NK-92 treated with Interleukin-12 subunit alpha and Interleukin-12 subunit beta, amount 100 ng/mL, for 24 hours (cell line): ENCODE data around the gene EMP2.

Experiments used
- DNase-seq: peaks from one replicate; lab custom pipeline; 2025; lab: John Stamatoyannopoulos, UW

Gene EMP2

DNA sequence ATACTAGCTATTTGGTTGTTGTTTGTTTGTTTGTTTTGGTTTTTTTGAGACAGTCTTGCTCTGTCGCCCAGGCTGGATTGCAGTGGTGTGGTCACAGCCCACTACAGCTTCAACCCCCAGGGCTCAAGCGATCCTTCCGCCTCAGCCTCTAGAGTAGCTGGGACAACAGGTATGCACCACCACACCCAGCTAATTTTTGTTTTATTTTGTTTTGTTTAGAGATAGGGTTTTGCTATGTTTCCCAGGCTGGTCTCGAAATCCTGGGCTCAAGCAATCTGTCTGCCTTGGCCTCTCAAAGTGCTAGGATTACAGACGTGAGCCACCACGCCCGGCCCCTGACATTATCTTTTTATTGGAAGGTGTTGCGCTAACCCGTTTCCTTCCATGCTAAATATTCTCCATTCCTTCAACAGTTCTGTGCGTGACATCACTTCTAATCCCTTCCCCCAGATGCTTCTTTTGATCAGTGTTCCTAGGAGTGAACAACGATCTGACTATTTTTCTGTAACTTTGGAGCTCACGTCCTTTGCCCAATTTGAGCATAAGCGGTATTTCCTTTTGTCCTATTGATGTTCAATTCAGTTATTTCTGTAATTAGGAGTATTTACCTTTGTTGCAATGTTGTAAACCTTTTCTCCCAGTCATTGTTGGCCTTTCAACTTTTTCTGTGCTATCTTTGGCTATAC lies 30.2 kb upstream of the EMP2 start:
- no peak for DNase-seq

DNA sequence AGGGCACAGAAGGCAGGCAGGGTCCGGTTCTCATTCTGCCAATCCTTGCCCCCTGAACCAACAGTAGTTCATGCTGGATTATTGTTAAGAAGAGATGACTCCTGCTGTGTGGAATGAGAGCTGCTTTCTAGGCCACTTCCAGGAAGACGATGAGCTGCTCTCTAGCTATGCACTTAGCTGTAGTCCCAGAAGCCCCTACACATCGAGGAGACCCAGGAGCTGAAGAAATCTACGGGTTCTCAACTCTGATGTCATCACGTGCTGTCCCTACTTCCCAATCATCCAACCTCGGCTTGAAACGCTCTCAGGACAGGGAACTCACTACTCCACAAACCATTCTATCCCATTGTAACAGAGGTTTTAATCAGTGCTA lies 29.0 kb upstream of the EMP2 start:
- DNase-seq = no peak

DNA sequence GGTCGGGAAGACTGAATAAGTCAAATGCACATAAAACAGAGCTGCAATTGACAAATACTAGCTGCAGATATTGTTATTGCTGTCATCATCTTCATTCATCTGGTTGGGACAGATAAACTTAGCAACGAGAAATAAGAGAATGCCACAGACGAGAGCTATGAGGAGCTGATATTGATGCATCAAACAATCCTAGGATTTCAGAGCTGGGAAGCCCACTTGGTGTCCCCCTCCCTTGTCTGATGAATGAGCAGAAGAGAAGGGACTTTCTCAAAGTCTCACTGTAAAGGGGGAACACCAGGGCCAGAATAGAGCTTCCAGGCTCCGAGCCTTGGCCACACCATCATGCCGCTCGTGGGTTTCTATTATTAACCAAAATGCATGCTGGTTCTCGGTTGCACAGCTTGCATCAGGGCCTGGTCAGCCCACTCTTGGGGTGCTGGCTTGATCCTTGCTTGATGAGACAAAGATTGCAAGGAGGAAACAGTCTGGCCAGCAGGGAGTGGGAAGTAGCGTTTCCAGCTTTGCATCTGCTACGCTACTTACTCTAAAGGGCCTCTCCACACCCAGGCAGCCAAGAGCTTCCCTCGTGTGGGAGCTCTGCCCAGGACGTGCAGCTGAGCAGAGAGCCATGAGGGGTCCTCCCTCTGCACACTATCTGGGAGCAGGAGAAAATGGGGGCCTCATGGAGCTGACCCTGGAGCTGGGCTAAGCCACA lies 28.4 kb upstream of the EMP2 start:
- DNase-seq = no peak

DNA sequence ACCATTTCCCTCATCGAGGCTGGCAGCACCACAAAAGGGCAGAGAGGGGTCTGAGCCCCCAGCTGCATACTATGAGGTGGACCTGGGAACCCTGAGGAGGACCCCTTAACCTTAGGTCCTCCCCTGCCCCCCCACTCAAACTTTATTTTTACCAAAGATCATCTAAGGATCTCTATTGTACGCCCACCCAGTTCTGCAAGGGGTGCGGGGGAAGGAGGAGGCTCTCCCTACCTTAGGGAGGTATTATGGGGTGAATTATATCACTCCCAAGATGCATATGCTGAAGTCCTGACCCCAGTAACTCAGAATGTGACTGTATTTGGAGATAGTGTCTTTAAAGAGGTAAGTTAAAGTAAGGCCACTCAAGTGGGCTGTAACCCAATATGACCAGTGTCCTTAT lies 26.8 kb upstream of the EMP2 start:
- no peak for DNase-seq

DNA sequence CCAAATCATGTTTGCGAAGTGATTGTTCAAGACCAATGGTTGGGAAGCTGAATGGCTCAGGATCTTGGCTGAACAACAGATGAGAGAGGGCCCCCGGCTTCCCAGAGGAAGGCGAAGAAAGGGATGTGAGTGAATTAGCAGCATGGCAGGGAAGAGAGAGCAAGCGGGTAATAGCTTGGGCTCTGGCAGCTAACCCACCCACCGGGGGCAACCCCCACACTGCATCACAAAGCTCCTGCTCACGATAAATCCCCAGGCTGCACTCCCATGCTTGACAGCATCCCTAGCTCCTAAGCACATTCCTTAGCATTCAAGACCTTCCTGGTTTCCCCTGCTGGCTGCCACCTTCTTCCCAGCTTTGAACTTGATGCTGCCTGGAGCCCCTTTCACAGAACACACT lies 26.2 kb upstream of the EMP2 start:
- no peak for DNase-seq

DNA sequence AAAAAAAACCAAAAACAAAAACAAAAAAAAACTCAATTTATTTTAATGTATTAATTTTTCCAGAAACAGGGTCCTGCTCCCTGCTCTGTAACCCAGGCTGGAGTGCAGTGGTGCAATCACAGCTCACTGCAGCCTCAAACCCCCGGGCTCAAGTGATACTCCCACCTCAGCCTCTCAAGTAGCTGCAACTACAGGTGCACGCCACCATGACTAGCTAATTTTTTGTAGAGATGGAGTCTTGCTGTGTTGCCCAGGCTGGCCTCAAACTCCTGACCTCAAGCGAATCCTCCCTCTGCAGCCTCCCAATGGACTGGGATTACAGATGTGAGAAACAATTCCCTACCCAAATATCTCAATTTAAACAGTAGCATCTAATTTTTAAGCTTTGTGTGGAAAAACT lies 25.2 kb upstream of the EMP2 start:
- no peak for DNase-seq

DNA sequence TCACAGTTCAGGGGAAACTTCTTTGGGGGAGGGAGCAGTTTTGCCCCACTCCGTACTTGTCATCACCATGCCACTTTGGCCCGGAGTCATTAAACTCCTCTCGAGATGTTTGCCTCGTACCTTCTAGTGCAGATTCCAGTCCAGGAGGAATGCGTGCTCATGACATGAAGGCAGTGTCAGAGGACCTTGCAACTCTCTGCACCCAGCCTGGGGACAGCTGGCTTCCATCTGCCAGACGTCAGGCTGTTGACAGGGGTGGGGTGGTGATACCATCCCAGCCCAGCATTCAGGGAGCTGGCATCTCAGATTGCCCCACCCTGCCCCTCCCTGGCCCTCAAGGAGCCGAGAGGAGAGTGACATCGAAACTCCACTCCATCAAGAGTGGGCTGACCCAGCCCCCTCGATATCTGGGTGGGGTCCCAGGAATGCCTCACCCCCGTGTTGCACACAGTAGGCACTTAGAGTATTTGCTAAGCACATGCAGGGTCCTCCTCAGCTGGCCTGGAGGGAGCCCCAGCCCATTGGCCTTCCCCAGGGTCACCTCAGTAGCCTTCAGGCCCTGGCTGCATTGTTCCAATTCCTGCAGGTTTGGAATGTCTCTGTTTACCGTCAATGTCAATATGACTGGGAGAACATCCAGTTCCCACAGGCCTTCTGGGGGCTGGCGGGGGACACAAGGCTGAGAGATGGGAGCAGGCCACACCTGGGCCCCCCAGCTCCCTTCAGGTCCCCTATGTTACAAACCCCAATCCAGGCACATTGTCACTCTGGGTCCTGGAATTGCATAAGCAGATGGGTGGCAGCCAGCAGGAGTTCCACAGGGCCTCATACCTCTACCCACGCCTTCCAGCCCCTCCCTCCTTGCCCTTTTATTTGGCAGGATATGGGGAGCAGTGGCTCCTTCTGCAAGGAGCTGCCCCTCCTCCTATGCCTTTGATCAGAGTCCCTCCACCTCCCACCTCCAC lies 21.3 kb upstream of the EMP2 start:
- DNase-seq = no peak

DNA sequence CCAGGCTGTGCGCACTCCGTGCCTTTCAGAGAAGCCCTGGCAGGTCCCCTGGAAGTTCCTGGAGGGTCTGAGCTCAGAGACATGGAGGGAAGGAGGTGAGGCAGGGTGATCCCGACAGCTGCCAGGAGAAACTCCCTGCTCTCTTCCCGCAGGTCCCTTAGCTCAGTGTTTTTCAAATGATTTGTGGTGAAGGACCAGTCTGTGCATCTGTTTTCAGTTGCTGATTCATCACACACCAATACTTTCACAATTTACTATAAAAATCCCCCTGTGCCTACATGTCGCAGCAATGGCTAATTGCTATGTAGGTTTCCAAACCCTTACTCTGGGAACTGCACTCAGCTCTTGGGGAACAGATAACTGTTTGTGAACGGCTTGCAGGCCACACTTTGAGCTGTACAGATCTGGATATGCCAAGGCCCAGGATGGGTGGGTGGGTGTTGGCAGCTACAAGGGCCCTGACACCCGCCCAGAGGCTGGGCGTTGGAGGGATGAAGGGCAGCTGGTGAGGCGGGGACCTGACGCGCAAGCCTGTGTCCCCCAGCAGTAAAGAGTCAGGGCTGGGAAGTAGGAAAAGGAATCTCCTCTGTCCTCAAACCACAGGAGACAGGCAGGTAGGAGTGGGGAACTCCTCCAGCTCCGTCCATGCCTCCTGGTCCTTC lies 20.5 kb upstream of the EMP2 start:
- DNase-seq = no peak

DNA sequence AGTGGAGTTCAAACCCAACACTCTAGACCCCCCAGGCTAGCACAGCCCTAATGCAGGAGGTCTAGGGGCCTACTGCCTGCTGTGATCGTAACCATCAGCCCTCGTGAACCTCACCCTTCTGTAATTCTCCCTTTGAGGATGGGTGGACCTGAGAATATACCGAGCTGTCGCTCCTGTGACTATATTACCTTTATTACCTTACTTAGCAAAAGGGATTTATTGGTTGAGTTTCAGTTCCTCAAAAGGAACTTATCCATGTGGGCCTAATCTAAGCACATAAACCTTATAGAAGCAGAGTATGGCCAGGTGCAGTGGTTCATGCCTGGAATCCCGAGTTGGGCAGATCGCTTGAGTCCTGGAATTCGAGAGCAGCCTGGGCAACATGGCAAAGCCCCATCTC lies 19.2 kb upstream of the EMP2 start:
- no peak for DNase-seq

DNA sequence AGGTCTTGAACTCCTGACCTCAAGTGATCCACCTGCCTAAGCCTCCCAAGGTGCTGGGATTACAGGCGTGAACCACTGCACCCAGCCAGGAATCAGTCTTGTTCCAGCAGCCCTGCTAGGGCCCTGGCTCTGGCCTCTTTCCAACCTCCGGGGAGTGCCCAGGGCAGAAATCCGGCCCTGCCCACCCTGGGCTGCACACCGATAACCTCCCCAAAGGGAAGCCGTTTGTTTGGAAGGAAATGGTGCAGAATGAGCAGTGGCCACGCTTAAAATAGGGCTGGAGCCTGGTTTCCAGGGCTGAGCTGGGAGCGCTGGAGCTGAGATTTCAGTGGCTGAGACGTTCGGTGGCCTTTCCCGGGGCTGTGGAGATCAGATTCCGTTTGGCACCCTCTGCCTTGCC lies 17.8 kb upstream of the EMP2 start:
- DNase-seq = no peak

DNA sequence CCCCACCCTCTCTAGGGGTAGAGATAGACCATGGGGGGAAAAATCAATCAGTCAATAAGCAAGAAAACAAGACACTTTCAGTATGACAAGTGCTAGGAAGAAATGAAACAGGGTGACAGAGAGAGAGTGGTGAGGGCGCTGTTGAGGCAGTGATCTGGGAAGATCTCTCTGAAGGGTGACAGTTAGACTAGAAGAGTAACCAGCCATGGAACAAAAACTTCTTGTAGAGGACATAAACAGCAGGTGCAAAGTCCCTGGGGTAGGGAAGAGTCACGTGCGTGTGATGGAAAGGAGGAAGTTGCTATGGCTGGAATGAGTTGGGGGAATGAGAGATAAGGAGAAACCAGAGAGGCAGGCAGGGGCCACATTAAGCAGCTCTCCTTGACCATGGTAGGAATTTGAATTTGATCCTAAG lies 16.8 kb upstream of the EMP2 start:
- DNase-seq = no peak

DNA sequence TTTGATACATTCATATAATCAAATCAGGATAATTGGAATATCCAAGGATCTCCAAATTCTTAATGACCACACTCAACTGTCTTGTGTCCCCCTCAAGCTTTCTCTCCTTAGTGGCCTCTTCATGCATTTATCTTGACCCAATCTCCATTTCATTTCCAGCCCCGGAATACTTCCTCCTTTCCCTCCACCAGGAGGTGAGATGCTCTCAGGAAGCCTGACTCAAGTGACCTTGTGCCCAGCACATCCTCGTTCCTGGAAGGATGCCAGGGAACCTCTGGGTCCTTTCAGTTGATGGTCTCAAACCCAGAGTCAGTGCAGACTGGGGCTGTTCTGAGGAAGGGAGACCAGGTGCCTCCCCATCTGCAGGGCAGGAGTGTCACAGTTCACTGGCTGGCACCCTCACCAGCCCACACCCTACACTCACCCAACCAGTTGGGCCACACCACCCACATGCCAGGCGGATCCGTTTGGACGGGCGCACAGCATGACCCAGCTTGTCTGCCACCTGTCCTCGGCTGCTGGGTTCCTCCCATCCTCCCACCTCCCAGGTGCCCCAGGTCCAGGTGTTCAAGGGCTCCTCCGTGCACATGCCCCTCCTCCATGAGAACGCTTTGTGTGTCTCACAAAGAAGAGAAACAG lies 14.0 kb upstream of the EMP2 start:
- no peak for DNase-seq

DNA sequence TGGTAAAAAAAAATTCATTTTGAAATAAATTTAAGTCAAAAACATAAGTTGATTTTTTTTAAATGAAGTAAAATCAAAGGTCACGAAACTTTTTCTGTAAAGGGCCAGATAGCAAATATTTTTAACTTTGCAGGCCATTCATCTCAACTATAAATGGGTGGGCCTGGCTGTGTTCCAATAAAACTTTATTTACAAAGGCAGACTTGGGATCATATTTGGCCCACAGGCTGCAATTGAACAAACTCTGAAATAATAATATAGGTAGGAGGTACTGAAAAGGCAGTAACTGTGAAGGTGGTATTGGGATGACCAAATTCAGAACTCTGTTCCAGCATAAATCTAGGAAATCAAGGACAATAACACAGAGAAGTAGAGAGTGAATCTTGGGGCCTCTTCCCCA lies 12.2 kb upstream of the EMP2 start:
- DNase-seq = no peak

DNA sequence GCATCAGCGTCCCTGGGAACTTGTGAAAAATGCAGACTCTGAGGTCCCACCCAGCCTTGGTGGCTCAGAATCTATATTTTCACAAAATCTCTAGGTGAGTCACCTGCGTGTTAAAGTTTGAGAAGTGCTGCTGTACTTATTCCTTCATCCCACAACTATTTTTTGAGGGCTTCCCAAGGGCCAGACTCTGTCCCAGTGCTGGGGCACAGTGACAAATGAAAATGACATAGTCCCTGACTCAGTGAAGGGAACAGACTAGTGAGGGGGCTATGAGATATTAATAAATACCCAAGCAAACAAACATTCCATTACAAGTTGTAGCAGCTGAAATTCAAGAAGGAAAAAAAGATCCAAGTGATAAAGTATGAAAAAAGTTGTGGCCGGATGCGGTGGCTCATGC lies 9.9 kb upstream of the EMP2 start:
- no peak for DNase-seq

DNA sequence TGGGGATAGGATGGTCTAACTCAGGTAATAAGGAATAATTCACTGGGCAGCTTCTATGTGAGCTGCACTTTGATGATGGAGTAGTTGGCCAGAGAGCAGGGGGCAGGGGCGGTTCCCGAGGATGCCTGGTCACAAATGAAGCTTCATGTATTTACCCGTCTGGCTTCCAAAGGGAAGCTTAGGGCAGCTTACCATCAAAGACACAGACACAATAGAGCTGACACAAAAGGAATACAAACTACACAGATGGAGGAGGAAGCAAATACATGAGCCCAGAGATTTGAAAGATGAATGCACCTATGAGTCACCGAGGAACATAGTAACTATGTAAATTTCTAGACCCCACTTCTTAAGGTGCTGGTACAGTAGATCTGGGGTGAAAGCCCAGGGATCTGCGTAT lies 8.7 kb upstream of the EMP2 start:
- no peak for DNase-seq

DNA sequence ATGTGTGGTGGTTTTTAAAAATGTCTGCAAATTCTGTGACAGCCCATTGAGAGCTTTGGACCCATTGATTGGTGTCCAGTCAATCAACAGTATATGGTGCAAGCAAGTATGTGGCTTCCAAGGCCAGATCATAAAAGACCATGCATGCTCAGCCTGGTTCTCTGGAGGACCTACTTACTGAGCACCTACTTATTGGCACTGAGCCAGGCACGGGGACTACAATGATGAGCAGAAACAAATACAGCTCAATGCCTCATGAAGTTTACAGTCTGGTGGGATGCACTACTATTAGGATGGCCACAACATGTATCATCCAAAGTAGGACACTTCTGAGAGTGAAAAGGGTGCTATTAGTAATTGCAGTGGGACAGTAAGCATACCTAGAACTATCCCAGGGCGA lies 7.2 kb upstream of the EMP2 start:
- DNase-seq = no peak

DNA sequence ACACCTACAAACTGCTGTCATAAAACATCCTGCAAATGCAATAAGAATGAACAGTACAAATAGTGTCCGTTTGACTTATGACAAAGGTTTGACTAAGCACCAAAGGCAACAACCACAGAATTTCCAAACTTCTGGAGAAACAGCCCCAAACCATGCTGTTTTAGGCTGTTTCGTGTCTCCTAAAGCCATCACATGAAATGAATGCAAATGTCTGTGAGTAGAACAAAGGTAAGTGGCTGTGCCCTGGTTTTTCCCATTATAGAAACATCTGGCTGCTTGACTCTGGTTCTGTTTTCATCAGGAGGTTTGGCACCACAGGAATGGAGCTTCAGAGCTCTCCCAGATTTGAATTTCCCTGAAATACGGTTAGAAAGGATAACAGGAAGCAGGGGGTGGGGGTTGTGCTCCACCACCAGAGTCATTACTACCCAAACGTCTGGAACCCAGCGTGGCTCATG lies 4.6 kb upstream of the EMP2 start:
- DNase-seq = no peak

DNA sequence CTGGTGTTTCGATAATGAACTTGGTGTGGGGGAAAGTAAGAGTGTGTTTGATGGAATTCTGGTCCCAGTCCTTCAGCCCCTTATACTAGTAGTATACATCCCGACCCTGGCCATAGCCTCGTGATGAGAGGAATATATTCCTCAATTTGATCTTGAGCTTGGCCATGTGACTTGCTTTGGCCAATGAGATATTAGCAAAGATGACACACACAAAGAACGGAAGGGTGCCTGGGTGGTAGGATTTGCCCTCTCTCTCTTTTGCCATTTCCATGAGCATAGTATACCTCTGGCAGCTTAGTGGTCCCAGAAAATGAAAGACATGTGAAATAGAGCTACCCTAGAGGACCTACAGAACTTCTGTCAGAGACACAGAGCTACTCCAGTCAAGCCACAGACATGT lies 2.9 kb upstream of the EMP2 start:
- DNase-seq = no peak

DNA sequence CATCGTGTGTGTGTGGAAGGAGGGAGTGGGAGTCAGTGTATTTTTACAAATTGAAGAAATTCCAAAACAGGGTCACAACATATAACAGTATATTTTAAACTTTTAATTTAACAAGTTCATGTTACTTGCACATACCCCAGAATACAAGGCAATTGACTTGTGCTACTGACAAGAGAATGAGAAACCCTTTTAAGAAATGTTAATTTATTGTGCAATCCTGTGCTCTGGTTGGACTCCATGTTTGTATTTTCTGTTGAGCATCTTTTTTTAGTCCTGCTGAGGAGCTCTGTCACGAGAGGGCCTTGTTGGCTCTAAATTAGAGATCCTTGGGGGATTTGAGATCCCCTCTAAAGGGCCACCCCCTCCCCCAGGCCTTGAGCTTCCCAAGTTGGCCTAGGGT lies 1.1 kb upstream of the EMP2 start:
- DNase-seq = no peak

DNA sequence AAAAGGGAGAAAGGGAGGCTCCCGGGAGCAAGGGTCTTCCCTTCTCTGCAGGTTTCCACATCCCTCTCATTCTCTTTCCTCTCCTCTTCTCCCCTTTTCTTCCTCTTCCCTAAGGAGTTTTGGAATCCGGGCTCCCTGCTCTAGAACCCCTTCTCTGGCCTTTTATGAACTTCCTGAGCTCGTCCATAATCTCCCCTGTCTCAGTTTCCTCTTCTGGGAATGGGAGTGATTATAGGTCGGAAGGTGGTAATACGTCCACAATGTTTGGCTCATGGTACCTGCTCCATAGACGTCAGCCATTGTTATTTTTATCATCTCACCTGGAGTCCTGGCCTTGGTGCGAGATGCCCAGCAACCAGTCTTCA lies 467 bp upstream of the EMP2 start:
- no peak for DNase-seq

DNA sequence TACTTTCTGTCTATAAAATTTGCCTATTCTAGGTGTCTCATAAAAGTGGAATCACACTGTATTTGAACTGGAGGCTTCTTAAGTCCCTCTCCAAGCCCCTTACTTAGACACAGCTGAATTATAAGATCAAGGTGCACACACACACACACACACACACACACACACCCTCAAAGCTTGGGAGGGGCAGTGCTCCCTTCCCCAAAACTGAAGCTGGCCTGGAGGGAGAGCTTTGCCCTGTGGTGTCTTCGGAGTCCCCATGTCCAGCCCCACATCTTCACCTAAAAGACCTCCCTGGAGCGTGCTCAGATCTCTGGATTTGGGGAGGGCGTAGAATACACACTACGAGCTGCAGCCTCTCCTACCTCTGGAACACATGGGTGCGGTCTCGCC lies 828 bp downstream of the EMP2 start:
- no peak for DNase-seq
